Neural progenitor cell (in vitro differentiated cells): ENCODE data around the gene NOL6. TPM values are rescaled to one million over a fixed set of nuclear protein-coding genes. Genes with fewer than 3 reads are reported as not detected.
A peak's percentile ranks its signal among the peaks of the same experiment; 100 is the strongest.

Experiments used
- DNase-seq: peaks from one replicate; pipeline ENCODE4 v3.0.0-alpha.2; 2016; ENCODE audit warnings: low spot score
- H2AFZ ChIP-seq: fragments of 200-600 bp; sonication (generic); replicated peaks from 2 replicates; pipeline ENCODE4 v1.6.1; 2016; ENCODE audit warnings: antibody characterized with exemption
- H3F3A ChIP-seq: fragments of 200-600 bp; sonication (generic); 2 replicates; pipeline ENCODE4 v1.6.1; 2016; ENCODE audit warnings: antibody characterized with exemption, low read depth
- H3K27ac ChIP-seq: fragments of 200-600 bp; sonication (generic); 2 replicates; pipeline ENCODE4 v1.5.1; 2016; ENCODE audit warnings: mild to moderate bottlenecking
- H3K27me3 ChIP-seq: fragments of 200-600 bp; sonication (generic); 2 replicates; pipeline ENCODE4 v1.6.1; 2016; ENCODE audit warnings: mild to moderate bottlenecking, moderate library complexity
- H3K36me3 ChIP-seq: fragments of 200-600 bp; sonication (generic); 2 replicates; pipeline ENCODE4 v1.5.1; 2016
- H3K4me1 ChIP-seq: fragments of 200-600 bp; sonication (generic); 2 replicates; pipeline ENCODE4 v1.6.1; 2016; ENCODE audit warnings: mixed run types
- H3K4me2 ChIP-seq: fragments of 200-600 bp; sonication (generic); 2 replicates; pipeline ENCODE4 v1.6.1; 2016
- H3K4me3 ChIP-seq: fragments of 200-600 bp; sonication (generic); 2 replicates; pipeline ENCODE4 v1.5.1; 2016
- H3K79me2 ChIP-seq: fragments of 200-600 bp; sonication (generic); 2 replicates; pipeline ENCODE4 v1.6.1; 2016; ENCODE audit warnings: low read depth
- H3K9ac ChIP-seq: fragments of 200-600 bp; sonication (generic); 2 replicates; pipeline ENCODE4 v1.6.1; 2016
- H3K9me3 ChIP-seq: fragments of 200-600 bp; sonication (generic); 2 replicates; pipeline ENCODE4 v1.5.1; 2016; ENCODE audit warnings: low read depth
- H4K20me1 ChIP-seq: fragments of 200-600 bp; sonication (generic); 2 replicates; pipeline ENCODE4 v1.6.1; 2016; ENCODE audit warnings: low read depth
- H3K27ac Mint-ChIP-seq: 3 replicates; pipeline ENCODE4 v1.8.0; 2021; ENCODE audit warnings: mixed read lengths
- H3K27me3 Mint-ChIP-seq: 2 replicates; pipeline ENCODE4 v1.8.0; 2022; ENCODE audit warnings: low read depth, mild to moderate bottlenecking, inconsistent platforms, moderate library complexity, mixed read lengths; ENCODE audit not compliant: insufficient read depth
- H3K36me3 Mint-ChIP-seq: 3 replicates; pipeline ENCODE4 v1.8.0; 2021; ENCODE audit warnings: mixed read lengths
- H3K4me1 Mint-ChIP-seq: 3 replicates; pipeline ENCODE4 v1.8.0; 2021; ENCODE audit warnings: mixed read lengths
- H3K4me3 Mint-ChIP-seq: 3 replicates; pipeline ENCODE4 v1.8.0; 2021; ENCODE audit warnings: mild to moderate bottlenecking, moderate library complexity, mixed read lengths
- H3K9me3 Mint-ChIP-seq: 3 replicates; pipeline ENCODE4 v1.8.0; 2020; ENCODE audit warnings: mixed read lengths
- CTCF ChIP-seq: fragments of 200-600 bp; sonication (generic); IDR thresholded peaks from 2 replicates; pipeline ENCODE4 v1.5.1; 2017; ENCODE audit warnings: antibody characterized with exemption, mild to moderate bottlenecking
- EZH2 ChIP-seq: fragments of 200-600 bp; sonication (generic); IDR thresholded peaks from 2 replicates; pipeline ENCODE4 v1.6.1; 2017; ENCODE audit warnings: antibody characterized with exemption, mild to moderate bottlenecking, moderate library complexity
- EZH2phosphoT487 ChIP-seq: fragments of 200-600 bp; sonication (generic); IDR thresholded peaks from 2 replicates; pipeline ENCODE4 v1.6.1; 2017; ENCODE audit warnings: antibody characterized with exemption
- total RNA-seq: library from RNA; depleted of rRNA; stranded (reverse); fragments of >200 nt; gene quantifications from 2 replicates; pipeline ENCODE4 v1.2.3, GENCODE V29; 2015; ENCODE audit warnings: low replicate concordance

Gene NOL6
- total RNA-seq, 1 donor from 2014 or later = 9.2 TPM

GRCh38 chr9:33465596-33466564 is 7.8 kb downstream of the NOL6 start:
- no peak overlapping the region for H3K27ac Mint-ChIP-seq
- H2AFZ ChIP-seq = no peak overlapping the region
- no peaks in the 10 kb centered on the region for H3K4me1 Mint-ChIP-seq
- no peaks in the 10 kb centered on the region for H3K9me3 ChIP-seq
- H3K4me3 ChIP-seq = no peak overlapping the region
- no peak overlapping the region for H3K4me3 Mint-ChIP-seq
- H3K9me3 Mint-ChIP-seq = no peaks in the 10 kb centered on the region
- H3K4me2 ChIP-seq = no peak overlapping the region
- no peak for DNase-seq
- H3K27me3 ChIP-seq = no peaks in the 10 kb centered on the region
- no peaks in the 10 kb centered on the region for H3K79me2 ChIP-seq
- peaks cover 5% of the 10 kb centered on the region for H3K27me3 Mint-ChIP-seq
- H3K36me3 ChIP-seq = no peaks in the 10 kb centered on the region
- no peaks in the 10 kb centered on the region for H4K20me1 ChIP-seq
- H3K9ac ChIP-seq = no peak overlapping the region
- peaks cover 7% of the 10 kb centered on the region for H3K36me3 Mint-ChIP-seq
- no peak overlapping the region for H3K27ac ChIP-seq
- no peaks in the 10 kb centered on the region for H3F3A ChIP-seq
- no peaks in the 10 kb centered on the region for H3K4me1 ChIP-seq
- no peak for TF ChIP-seq CTCF
- no peak for TF ChIP-seq EZH2phosphoT487
- TF ChIP-seq EZH2 = no peak

GRCh38 chr9:33465096-33465495 is 8.6 kb downstream of the NOL6 start:
- Histone ChIP-seq H3K4me1 (no peaks in the 10 kb centered on the region), H3K9ac (no peak overlapping the region), H3K9me3 (no peaks in the 10 kb centered on the region), H3K36me3 (no peaks in the 10 kb centered on the region), H3K4me2 (no peak overlapping the region), H3K27me3 (no peaks in the 10 kb centered on the region), H3F3A (no peaks in the 10 kb centered on the region), H2AFZ (no peak overlapping the region), H3K79me2 (no peaks in the 10 kb centered on the region), H4K20me1 (no peaks in the 10 kb centered on the region), H3K4me3 (no peak overlapping the region), H3K27ac (no peak overlapping the region)
- H3K4me1 Mint-ChIP-seq = no peaks in the 10 kb centered on the region
- TF ChIP-seq EZH2phosphoT487 (no peak), CTCF (no peak), EZH2 (no peak)
- H3K4me3 Mint-ChIP-seq = no peak overlapping the region
- peaks cover 5% of the 10 kb centered on the region for H3K27me3 Mint-ChIP-seq
- no peak overlapping the region for H3K27ac Mint-ChIP-seq
- peaks cover 7% of the 10 kb centered on the region for H3K36me3 Mint-ChIP-seq
- DNase-seq = no peak
- H3K9me3 Mint-ChIP-seq = no peaks in the 10 kb centered on the region

DNA sequence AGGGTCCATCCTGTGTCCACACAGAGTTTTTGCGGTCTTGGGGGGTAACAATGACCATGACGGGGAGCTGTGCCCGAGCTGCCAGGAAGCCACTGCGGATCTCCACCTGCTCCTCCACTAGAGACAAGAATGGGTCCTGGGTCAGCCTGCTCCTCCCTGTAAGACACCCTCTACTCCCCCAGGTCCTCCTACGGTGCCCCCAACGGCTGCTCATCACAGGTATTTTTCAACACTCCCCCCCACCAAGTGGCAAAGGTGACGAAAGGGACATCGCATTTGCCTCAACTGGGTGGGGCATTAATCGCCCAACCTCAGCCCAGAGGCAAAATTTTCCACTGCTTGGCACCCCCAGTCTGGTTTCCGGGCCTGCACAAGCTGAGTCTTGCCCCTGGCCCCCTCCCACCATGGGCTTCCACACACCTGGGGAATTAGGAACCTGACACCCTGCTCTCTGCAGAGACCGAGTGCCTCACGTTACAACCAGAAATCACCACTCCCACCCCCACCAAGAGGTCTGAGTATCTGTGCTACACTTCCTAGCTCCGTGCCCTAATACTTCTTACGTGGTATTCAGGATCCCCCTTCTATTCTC is 9.6 kb downstream of the NOL6 start:
- H3K27me3 ChIP-seq = no peaks in the 10 kb centered on the region
- H3K4me2 ChIP-seq = no peak overlapping the region
- no peaks in the 10 kb centered on the region for H3K4me1 ChIP-seq
- no peak for DNase-seq
- no peaks in the 10 kb centered on the region for H3F3A ChIP-seq
- no peak overlapping the region for H3K9ac ChIP-seq
- no peaks in the 10 kb centered on the region for H4K20me1 ChIP-seq
- Mint-ChIP-seq H3K9me3 (no peaks in the 10 kb centered on the region), H3K4me3 (peak overlapping the region; percentile 15), H3K36me3 (peaks cover 7% of the 10 kb centered on the region), H3K27me3 (peaks cover 5% of the 10 kb centered on the region), H3K4me1 (no peaks in the 10 kb centered on the region), H3K27ac (no peak overlapping the region)
- no peaks in the 10 kb centered on the region for H3K36me3 ChIP-seq
- H3K27ac ChIP-seq = no peak overlapping the region
- no peak overlapping the region for H3K4me3 ChIP-seq
- H2AFZ ChIP-seq = no peak overlapping the region
- H3K9me3 ChIP-seq = no peaks in the 10 kb centered on the region
- TF ChIP-seq CTCF (no peak), EZH2 (no peak), EZH2phosphoT487 (no peak)
- no peaks in the 10 kb centered on the region for H3K79me2 ChIP-seq
